ENCODE data around the gene MAFF.

Gene MAFF

DNA sequence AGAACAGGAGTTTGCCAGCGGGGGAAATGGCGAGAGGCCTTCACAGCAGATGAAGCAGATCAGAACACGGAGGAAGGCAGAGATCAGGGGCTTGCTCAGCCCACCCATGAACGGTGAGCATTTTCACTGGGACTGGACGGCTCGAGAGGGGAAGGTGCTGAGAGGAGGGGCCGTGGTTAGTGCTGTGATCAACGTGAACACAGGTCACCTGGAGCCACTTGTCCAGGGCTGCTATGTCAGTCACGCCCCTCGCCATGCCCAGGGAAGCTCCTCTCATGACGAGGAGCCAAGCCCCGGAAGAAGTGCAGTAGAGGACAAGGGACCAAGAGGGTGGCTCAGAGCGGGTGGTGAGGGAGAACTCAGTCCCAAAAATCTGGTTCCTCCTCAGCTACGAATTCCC lies 27.2 kb upstream of the MAFF start:
- TF ChIP-seq, protein P1, sequence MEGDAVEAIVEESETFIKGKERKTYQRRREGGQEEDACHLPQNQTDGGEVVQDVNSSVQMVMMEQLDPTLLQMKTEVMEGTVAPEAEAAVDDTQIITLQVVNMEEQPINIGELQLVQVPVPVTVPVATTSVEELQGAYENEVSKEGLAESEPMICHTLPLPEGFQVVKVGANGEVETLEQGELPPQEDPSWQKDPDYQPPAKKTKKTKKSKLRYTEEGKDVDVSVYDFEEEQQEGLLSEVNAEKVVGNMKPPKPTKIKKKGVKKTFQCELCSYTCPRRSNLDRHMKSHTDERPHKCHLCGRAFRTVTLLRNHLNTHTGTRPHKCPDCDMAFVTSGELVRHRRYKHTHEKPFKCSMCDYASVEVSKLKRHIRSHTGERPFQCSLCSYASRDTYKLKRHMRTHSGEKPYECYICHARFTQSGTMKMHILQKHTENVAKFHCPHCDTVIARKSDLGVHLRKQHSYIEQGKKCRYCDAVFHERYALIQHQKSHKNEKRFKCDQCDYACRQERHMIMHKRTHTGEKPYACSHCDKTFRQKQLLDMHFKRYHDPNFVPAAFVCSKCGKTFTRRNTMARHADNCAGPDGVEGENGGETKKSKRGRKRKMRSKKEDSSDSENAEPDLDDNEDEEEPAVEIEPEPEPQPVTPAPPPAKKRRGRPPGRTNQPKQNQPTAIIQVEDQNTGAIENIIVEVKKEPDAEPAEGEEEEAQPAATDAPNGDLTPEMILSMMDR (IDR thresholded peaks at IDR 0.05) = no peak

DNA sequence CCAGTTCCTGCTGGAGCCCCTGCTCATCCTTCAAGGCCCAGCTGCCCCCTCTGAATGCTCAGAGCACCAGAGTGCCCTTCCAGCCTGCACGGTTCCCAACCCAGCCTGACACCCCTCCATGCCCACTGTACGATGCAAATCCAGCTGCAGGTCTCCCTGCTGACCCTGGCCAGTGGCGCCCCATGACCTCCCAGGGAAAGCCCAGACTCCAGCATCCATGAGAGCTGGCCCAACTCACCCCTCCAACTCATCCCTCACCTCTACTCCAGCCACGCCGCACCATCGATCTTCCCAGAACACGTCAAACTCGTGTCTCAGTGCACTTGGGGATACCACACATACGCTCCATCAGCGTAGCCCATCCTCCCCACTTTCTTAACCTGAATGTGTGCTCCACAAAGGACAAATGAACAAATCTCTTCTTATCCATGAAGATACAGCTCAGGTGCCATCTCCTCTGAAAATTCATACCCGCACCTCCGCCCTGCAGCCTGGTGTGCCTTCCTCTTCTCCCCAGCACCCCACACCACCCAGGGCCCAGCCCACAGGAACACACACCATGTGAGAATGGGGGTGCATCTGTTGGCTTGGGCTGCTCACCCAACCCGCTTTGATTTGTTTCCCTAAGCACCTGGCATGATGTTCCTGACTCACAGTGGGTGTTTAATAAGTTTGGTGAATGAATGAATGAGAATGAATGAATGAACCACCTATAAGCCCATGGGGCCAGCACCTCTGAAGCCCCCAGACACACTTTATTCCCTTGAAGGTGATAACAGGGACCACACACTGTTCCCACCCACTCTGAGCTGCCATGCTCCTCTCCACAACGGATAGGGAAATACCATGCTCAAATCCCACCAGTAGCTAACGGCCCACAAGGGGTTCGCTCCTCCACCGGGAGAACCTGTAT lies 26.3 kb upstream of the MAFF start:
- TF ChIP-seq, protein P1 (IDR thresholded peaks at IDR 0.05) = no peak

GRCh38 chr22:38176170-38176741 lies 25.5 kb upstream of the MAFF start:
- TF ChIP-seq, protein P1 (IDR thresholded peaks at IDR 0.05) = no peak

GRCh38 chr22:38177044-38177443 lies 24.8 kb upstream of the MAFF start:
- TF ChIP-seq, protein P1 (IDR thresholded peaks at IDR 0.05) = no peak

- TF ChIP-seq, protein P1 (IDR thresholded peaks at IDR 0.05) = no peak
Measured at GRCh38 chr22:38177926-38178604, 23.7 kb upstream of the MAFF start.

- TF ChIP-seq, protein P1 (IDR thresholded peaks at IDR 0.05) = no peak
Measured at GRCh38 chr22:38180841-38181452, 20.8 kb upstream of the MAFF start.

DNA sequence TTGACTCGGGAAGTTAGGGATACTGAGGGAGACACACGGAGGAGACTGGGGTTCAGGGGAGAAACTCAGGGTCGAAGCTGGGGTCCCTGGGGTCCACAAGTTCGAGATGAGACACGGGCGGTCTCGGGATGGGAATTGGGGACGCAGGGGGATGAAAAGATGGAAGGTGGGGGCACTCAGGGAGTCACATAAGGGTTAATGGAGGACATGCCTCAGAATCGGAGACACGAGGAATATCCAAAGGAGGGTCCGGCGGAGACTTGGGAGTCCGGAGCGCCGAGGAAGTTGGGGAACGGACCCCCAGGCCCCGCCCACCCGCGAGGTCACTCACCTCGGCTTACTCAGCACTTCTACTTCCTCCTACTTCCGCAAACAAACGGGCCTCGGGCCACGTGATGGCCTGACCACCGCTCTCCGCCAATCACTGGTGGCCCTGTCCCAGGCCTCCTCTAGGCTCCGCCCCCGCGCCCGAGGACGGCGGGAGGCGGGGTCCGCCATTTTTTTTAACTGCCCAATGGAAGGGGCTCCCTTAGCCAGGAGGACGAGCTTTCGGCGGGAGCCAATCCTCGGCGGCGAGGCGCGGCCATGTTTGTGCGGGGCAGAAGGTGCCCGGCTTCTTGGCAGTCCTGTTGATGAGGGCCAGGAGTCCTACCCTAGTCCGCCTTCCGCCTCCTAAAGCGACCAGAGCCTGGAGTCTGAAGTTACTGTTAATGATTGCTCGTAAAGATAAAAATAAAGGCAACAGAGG lies 20.2 kb upstream of the MAFF start, which contains the start of gene PLA2G6:
Gene PLA2G6, minus strand, starts transcription at position 378 of the 748 bp plus-strand sequence. CDS start 12,404 bp downstream, outside the sequence.
- TF ChIP-seq, protein P1 (IDR thresholded peaks at IDR 0.05) = no peak
